ENCODE data around the gene HSPA12A.
A peak's percentile ranks its signal among the peaks of the same experiment; 100 is the strongest.

DNA sequence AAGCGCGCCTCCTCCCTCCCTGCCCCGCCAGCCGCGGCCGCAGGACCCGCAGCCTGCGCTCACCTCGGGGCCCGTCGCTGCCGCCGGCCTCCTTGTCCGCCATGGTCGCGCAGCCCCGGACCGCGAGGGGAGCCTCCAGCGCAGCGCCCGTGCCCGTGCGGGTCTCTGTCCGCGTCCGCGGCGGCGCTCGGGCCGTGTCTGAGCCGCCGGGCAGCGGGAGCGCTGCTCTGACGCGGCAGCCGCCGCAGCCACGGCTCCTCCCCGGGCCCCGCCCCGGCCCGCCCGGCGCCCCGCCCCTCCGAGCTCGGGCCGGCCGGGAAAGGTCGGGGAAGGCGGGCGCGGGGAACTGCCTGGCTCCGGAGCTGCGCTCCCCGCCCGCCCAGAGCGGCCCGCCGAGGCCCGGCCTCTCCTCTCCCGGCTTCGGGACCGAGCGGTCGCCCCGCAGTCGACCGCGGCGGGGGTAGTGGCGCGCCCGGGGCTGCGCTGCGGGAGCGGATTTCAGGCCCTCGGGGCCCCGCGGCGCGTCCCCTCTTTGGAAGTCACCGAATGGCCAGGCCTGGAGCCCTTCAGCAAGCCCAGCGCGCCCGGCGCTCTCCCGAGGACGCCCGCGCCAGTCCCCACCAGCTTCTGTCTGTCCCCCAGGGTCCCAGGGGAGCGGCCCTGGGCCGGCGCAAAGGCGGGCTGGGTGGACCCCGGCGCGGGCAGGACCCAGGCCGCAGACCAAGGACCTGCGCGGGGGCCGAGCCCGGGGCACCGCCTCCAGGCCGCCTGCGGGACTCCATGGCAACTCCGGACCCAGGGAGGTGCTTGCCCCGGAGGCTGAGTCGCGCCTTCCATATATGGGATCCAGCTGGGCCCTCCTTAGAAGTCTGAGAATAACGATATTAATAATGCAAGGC, at the start of gene HSPA12A:
- TF ChIP-seq CTCF (IDR thresholded peaks at IDR 0.05) (peak in 2 of 5 experiments; percentile 10 to 27), POLR2A (IDR thresholded peaks at IDR 0.05) (peak; percentile 92 to 98)
